ENCODE results near the gene MIPEP.

GRCh38 chr13:23771552-23771951, 117.6 kb downstream of the MIPEP start:
- TF ChIP-seq CTCF (IDR thresholded peaks at IDR 0.05; ENCODE audit: low read length) (no peak), EZH2 (IDR thresholded peaks at IDR 0.05; ENCODE audit: borderline replicate concordance, low read length) (no peak)

Measured in OCI-LY1 (cell line).